ENCODE results near the gene CD101. TPM values are rescaled to one million over a fixed set of nuclear protein-coding genes. Genes with fewer than 3 reads are reported as not detected.

CD101 gene
- total and polyA plus RNA-seq, 2 of the 8 experiments (the other 6 are each of a cell fraction or from before 2014, with no cell fraction given): 1.1 to 1.2 TPM

DNA sequence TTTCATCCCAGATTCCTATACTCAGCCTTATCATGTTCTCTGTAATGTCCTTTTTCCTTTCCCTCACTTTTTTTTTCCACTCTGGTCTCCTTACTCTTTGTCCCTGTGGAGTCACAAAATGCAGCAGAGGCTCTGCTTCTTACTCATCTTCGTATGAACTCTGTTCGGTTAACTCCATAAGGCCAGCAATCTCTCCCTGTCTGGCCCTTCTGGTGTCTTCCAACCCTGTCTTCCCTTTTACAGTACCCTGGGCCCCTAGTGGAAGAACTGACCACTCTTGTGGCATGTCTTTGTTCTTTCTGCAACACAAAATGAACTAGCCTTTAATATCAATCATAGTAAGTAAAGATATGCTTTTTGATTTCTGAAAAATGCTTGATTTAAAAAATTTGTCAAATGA lies 7.1 kb downstream of the CD101 start:
- H3K9me3 ChIP-seq (ENCODE audit: insufficient read depth in 2 of 2, low read depth in 1 of 2, low read length in 1 of 2): no peaks in the 10 kb centered on the region
- H4K20me1 ChIP-seq (replicated peaks in 1 of 2; ENCODE audit: control insufficient read depth in 1 of 2, insufficient read depth in 2 of 2, low read length in 2 of 2): no peaks in the 10 kb centered on the region
- no peak overlapping the region for H3K27ac ChIP-seq (ENCODE audit: low read depth, low read length)
- FAIRE-seq (no peak), DNase-seq (ENCODE audit: low read depth in 1 of 2, low spot score in 2 of 2) (no peak)
- H2BK120ac ChIP-seq (replicated peaks; ENCODE audit: low read depth, low read length): no peak overlapping the region
- no peaks in the 10 kb centered on the region for H3K36me3 ChIP-seq (ENCODE audit: control insufficient read depth in 2 of 4, insufficient read depth in 4 of 4, low read length in 3 of 4)
- no peak overlapping the region for H2BK15ac ChIP-seq (ENCODE audit: low read length)
- H2BK20ac ChIP-seq (ENCODE audit: low read length): no peak overlapping the region
- no peaks in the 10 kb centered on the region; the same call in 1 of the 2 replicates for H3K23me2 ChIP-seq (ENCODE audit: low read depth, low read length)
- H3K23ac ChIP-seq (ENCODE audit: insufficient read length): no peak overlapping the region
- WGBS, 2 experiments (ENCODE audit: extremely low coverage in 1 of 2, insufficient coverage in 1 of 2, insufficient read length in 1 of 2, insufficient replicate concordance in 2 of 2, low coverage in 1 of 2, low lambda C conversion rate in 2 of 2, missing lambda C conversion rate in 1 of 2): 90% methylated on average over 2 of the region's 2 CpGs; no CpG with 5 or more reads in 1 of the 2 experiments
- no peak overlapping the region for H3K4me3 ChIP-seq (ENCODE audit: extremely low read depth in 1 of 4, insufficient read depth in 2 of 4, low read depth in 3 of 4, low read length in 4 of 4)
- H3K18ac ChIP-seq (ENCODE audit: extremely low read depth, low read length): no peak overlapping the region
- H3K9ac ChIP-seq (replicated peaks in 1 of 4; ENCODE audit: extremely low read depth in 1 of 4, low read depth in 3 of 4, low read length in 3 of 4): no peak overlapping the region
- H2BK12ac ChIP-seq (ENCODE audit: low read depth, low read length): no peak overlapping the region
- no peak overlapping the region for H2AFZ ChIP-seq (ENCODE audit: low read length)
- no peak overlapping the region for H2AK5ac ChIP-seq (ENCODE audit: low read depth, low read length)
- H4K8ac ChIP-seq (ENCODE audit: extremely low read depth, insufficient read depth, low read length): no peak overlapping the region
- no peak overlapping the region for H2BK5ac ChIP-seq (ENCODE audit: low read depth, low read length)
- H3K4me1 ChIP-seq (replicated peaks in 1 of 4; ENCODE audit: control insufficient read depth in 3 of 4, insufficient read depth in 4 of 4, low read length in 3 of 4): peaks cover 0 to 8% (median 1%) of the 10 kb centered on the region in 4 experiments; a peak in 2 of 7 replicates
- no peak overlapping the region for H4K91ac ChIP-seq (replicated peaks; ENCODE audit: insufficient read length, low read length)
- H4K5ac ChIP-seq (ENCODE audit: insufficient read length, low read depth, low read length): no peak overlapping the region
- peak in 1 of 2 experiments; percentile 16; a peak in 1 of 4 replicates for TF ChIP-seq RAD21 (IDR thresholded peaks at IDR 0.05 in 1 of 2, conservative IDR thresholded peaks at IDR 0.05 in 1 of 2; ENCODE audit: low read depth in 2 of 2, low read length in 2 of 2)
- TF ChIP-seq JUN (IDR thresholded peaks at IDR 0.05; ENCODE audit: low read depth, low read length): no peak
- TF ChIP-seq, protein P1, sequence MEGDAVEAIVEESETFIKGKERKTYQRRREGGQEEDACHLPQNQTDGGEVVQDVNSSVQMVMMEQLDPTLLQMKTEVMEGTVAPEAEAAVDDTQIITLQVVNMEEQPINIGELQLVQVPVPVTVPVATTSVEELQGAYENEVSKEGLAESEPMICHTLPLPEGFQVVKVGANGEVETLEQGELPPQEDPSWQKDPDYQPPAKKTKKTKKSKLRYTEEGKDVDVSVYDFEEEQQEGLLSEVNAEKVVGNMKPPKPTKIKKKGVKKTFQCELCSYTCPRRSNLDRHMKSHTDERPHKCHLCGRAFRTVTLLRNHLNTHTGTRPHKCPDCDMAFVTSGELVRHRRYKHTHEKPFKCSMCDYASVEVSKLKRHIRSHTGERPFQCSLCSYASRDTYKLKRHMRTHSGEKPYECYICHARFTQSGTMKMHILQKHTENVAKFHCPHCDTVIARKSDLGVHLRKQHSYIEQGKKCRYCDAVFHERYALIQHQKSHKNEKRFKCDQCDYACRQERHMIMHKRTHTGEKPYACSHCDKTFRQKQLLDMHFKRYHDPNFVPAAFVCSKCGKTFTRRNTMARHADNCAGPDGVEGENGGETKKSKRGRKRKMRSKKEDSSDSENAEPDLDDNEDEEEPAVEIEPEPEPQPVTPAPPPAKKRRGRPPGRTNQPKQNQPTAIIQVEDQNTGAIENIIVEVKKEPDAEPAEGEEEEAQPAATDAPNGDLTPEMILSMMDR (IDR thresholded peaks at IDR 0.05; ENCODE audit: control extremely low read depth in 1 of 3, insufficient read depth in 1 of 3, low read depth in 1 of 3, low read length in 3 of 3): peak in 2 of 3 experiments; percentile 7 to 16; a peak in 2 of 4 replicates
- TF ChIP-seq SP2 (IDR thresholded peaks at IDR 0.05; ENCODE audit: low read length): no peak
- ChIA-PET CTCF (ENCODE audit: partially characterized antibody) (interaction anchor here (0.8 to 1.3 kb wide), 4 partner anchors 27 to 285 kb away, joined by 3 to 4 read pairs (median 3); no protein-coding TSS in a partner anchor), POLR2A (ENCODE audit: partially characterized antibody) (no interaction called here)
- H3K4me2 ChIP-seq (ENCODE audit: insufficient read depth in 1 of 2, low read depth in 2 of 2, low read length in 2 of 2): no peak overlapping the region
- H3K27me3 ChIP-seq (replicated peaks in 1 of 4; ENCODE audit: control insufficient read depth in 3 of 4, extremely low read depth in 1 of 4, insufficient read depth in 3 of 4, low read length in 3 of 4): no peaks in the 10 kb centered on the region
- no peak overlapping the region for H3K14ac ChIP-seq (ENCODE audit: insufficient read length)
- no peak overlapping the region for H3K4ac ChIP-seq (replicated peaks; ENCODE audit: insufficient read length, low read depth, low read length)
- H3K79me2 ChIP-seq (ENCODE audit: control insufficient read depth in 1 of 2, insufficient read depth in 2 of 2, low read length in 2 of 2): no peaks in the 10 kb centered on the region
- no peaks in the 10 kb centered on the region for H3K79me1 ChIP-seq (ENCODE audit: low read depth, low read length)
- no peak overlapping the region for H3K56ac ChIP-seq (replicated peaks; ENCODE audit: insufficient read length, low read depth, low read length)
